ENCODE measurements around the gene ZBBX.

- TF ChIP-seq SMC3 (IDR thresholded peaks at IDR 0.05; ENCODE audit: borderline replicate concordance, low read length) (no peak), SIN3A (IDR thresholded peaks at IDR 0.05; ENCODE audit: low read depth, low read length) (no peak), CREM (IDR thresholded peaks at IDR 0.05; ENCODE audit: low read depth) (no peak), REST (IDR thresholded peaks at IDR 0.05; ENCODE audit: low read depth, low read length) (no peak), USF2 (IDR thresholded peaks at IDR 0.05; ENCODE audit: borderline replicate concordance, low read depth, low read length) (no peak), NFYB (IDR thresholded peaks at IDR 0.05; ENCODE audit: insufficient read depth, low read depth, low read length) (no peak), BACH1 (IDR thresholded peaks at IDR 0.05; ENCODE audit: borderline replicate concordance) (no peak), CEBPB (IDR thresholded peaks at IDR 0.05; ENCODE audit: borderline replicate concordance in 1 of 2, low read depth in 2 of 2, low read length in 2 of 2) (no peak)
Observed at GRCh38 chr3:167251678-167252077, 128.4 kb downstream of the ZBBX start.
